OCI-LY1 (cell line): ENCODE measurements around the gene CIAO1.
"Not testable (repeated sequence)": the region's sequence is repeated elsewhere in the genome, so short reads cannot be mapped to it uniquely, and the experiment has no call there.

Experiments
- H2AFZ ChIP-seq: fragments of 200-600 bp; sonication (generic), shearing (Covaris generic); 2 replicates; pipeline ENCODE4 v1.6.0; 2014; ENCODE audit warnings: antibody characterized with exemption, mild to moderate bottlenecking, low read length
- H3F3A ChIP-seq: fragments of 200-600 bp; sonication (generic), shearing (Covaris generic); 2 replicates; pipeline ENCODE4 v1.6.0; 2014; ENCODE audit warnings: mild to moderate bottlenecking, antibody characterized with exemption, low read length, moderate library complexity; ENCODE audit not compliant: insufficient read depth
- H3K27ac ChIP-seq: fragments of 200-600 bp; sonication (generic); 2 replicates; pipeline ENCODE4 v1.5.1; 2014; ENCODE audit warnings: low read length, mixed run types, mild to moderate bottlenecking, low read depth; ENCODE audit not compliant: poor library complexity, severe bottlenecking
- H3K27me3 ChIP-seq: fragments of 200-600 bp; sonication (generic); 2 replicates; pipeline ENCODE4 v1.6.0; 2014; ENCODE audit warnings: antibody characterized with exemption, mild to moderate bottlenecking, low read length, moderate library complexity; ENCODE audit not compliant: insufficient read depth
- H3K36me3 ChIP-seq: fragments of 200-600 bp; sonication (generic); 2 replicates; pipeline ENCODE4 v1.6.1; 2014; ENCODE audit warnings: mild to moderate bottlenecking, antibody characterized with exemption, low read length, moderate library complexity, mixed read lengths; ENCODE audit not compliant: insufficient read depth
- H3K4me1 ChIP-seq: fragments of 200-600 bp; sonication (generic); 2 replicates; pipeline ENCODE4 v1.5.1; 2014; ENCODE audit warnings: mild to moderate bottlenecking, low read length, moderate library complexity; ENCODE audit not compliant: insufficient read depth, severe bottlenecking
- H3K4me2 ChIP-seq: fragments of 200-600 bp; sonication (generic), shearing (Covaris generic); 2 replicates; pipeline ENCODE4 v1.6.1; 2014; ENCODE audit warnings: low read length
- H3K4me3 ChIP-seq: fragments of 200-600 bp; sonication (generic); 2 replicates; pipeline ENCODE4 v1.5.1; 2014; ENCODE audit warnings: low read length, low read depth, mild to moderate bottlenecking, mixed read lengths; ENCODE audit not compliant: poor library complexity, severe bottlenecking
- H3K79me2 ChIP-seq: fragments of 200-600 bp; shearing (Covaris generic); 2 replicates; pipeline ENCODE4 v1.6.1; 2016; ENCODE audit warnings: mixed run types, low read length, mixed read lengths; ENCODE audit not compliant: insufficient read depth
- H3K9ac ChIP-seq: fragments of 200-600 bp; sonication (generic), shearing (Covaris generic); 2 replicates; pipeline ENCODE4 v1.6.1; 2014; ENCODE audit warnings: mild to moderate bottlenecking, low read length, mixed read lengths
- H3K9me2 ChIP-seq: fragments of 200-600 bp; sonication (generic), shearing (Covaris generic); 2 replicates; pipeline ENCODE4 v1.6.1; 2014; ENCODE audit warnings: low read depth, mild to moderate bottlenecking, low read length, mixed read lengths
- H3K9me3 ChIP-seq: fragments of 200-600 bp; shearing (Covaris generic); 2 replicates; pipeline ENCODE4 v1.6.1; 2014; ENCODE audit warnings: low read length, mixed read lengths
- H4K20me1 ChIP-seq: fragments of 200-600 bp; sonication (generic), shearing (Covaris generic); 2 replicates; pipeline ENCODE4 v1.6.0; 2016; ENCODE audit warnings: mild to moderate bottlenecking, low read length; ENCODE audit not compliant: insufficient read depth
- EZH2 ChIP-seq: fragments of 200-600 bp; sonication (generic), shearing (Covaris generic); IDR thresholded peaks from 2 replicates; pipeline ENCODE4 v1.8.0; 2017; ENCODE audit warnings: borderline replicate concordance, mixed run types, mild to moderate bottlenecking, antibody characterized with exemption, low read length, moderate library complexity, mixed read lengths
- TF ChIP-seq, protein P1 (sequence below): fragments of 200-600 bp; sonication (generic), shearing (Covaris generic); IDR thresholded peaks from 2 replicates; pipeline ENCODE4 v1.5.1; 2017; ENCODE audit warnings: mild to moderate bottlenecking, antibody characterized with exemption, low read length, moderate library complexity, mixed read lengths

CIAO1 gene

DNA sequence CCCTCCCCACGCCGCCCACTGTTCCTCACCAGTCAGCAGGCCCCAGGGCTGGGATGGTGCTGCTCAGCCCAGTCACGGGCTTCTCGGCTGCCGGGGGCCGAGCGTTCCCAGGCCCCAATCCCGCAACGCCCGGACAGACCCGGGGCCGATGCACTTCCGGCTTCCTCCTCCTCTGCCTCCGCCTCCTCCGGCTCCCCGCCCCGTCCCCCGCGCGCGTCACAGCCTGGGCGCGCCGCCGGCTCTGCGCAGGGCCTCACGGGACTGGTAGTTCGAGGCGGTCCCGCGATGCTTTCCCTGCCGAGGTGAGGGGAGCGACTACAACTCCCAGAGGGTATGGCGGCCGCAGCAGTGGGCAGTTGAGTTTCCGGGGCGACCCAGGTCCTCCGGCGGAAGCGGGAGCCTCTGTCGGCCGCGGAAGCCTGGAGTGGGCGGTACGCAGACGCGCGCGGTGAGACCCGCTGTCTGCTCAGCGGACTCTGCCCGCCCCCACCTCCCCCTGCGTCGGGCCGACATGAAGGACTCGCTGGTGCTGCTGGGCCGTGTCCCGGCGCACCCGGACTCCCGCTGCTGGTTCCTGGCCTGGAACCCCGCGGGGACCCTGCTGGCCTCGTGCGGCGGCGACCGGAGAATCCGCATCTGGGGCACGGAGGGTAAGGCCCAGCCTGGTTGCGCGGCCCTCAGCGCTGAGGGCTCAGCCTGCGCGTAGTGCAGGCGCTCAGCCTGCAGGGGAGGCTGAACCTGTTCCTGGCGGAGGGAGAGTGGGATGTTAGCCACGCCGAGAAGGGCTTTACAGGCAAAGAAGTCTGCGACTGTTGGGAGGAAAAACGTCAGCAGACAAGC, at the start of gene CIAO1, which contains the start of gene TMEM127:
TSS of gene CIAO1 (plus strand) at position 386 of the 840 bp plus-strand sequence. CDS start at position 512, 126 bp downstream.
TSS of gene TMEM127 (minus strand) at position 158 of the 840 bp plus-strand sequence. CDS start 616 bp downstream, outside the sequence.
- Histone ChIP-seq H2AFZ (no peak within 1 kb of the TSS), H3K36me3 (peaks cover 32% of the 10 kb centered on the region), H3K9me3 (no peaks in the 10 kb centered on the region), H3K4me3 (peak within 1 kb of the TSS; percentile 71), H4K20me1 (no peaks in the 10 kb centered on the region), H3K4me1 (peaks cover 28% of the 10 kb centered on the region), H3K27ac (peak within 1 kb of the TSS; percentile 47), H3F3A (no peaks in the 10 kb centered on the region), H3K79me2 (peaks cover 10% of the 10 kb centered on the region; the same call in 1 of the 2 replicates), H3K9ac (peak within 1 kb of the TSS; percentile 74), H3K9me2 (no peaks in the 10 kb centered on the region), H3K27me3 (no peaks in the 10 kb centered on the region), H3K4me2 (peak within 1 kb of the TSS; percentile 92)
- TF ChIP-seq, protein P1, sequence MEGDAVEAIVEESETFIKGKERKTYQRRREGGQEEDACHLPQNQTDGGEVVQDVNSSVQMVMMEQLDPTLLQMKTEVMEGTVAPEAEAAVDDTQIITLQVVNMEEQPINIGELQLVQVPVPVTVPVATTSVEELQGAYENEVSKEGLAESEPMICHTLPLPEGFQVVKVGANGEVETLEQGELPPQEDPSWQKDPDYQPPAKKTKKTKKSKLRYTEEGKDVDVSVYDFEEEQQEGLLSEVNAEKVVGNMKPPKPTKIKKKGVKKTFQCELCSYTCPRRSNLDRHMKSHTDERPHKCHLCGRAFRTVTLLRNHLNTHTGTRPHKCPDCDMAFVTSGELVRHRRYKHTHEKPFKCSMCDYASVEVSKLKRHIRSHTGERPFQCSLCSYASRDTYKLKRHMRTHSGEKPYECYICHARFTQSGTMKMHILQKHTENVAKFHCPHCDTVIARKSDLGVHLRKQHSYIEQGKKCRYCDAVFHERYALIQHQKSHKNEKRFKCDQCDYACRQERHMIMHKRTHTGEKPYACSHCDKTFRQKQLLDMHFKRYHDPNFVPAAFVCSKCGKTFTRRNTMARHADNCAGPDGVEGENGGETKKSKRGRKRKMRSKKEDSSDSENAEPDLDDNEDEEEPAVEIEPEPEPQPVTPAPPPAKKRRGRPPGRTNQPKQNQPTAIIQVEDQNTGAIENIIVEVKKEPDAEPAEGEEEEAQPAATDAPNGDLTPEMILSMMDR: peak; percentile 42; the same call in 1 of the 2 replicates
- no peak for TF ChIP-seq EZH2

DNA sequence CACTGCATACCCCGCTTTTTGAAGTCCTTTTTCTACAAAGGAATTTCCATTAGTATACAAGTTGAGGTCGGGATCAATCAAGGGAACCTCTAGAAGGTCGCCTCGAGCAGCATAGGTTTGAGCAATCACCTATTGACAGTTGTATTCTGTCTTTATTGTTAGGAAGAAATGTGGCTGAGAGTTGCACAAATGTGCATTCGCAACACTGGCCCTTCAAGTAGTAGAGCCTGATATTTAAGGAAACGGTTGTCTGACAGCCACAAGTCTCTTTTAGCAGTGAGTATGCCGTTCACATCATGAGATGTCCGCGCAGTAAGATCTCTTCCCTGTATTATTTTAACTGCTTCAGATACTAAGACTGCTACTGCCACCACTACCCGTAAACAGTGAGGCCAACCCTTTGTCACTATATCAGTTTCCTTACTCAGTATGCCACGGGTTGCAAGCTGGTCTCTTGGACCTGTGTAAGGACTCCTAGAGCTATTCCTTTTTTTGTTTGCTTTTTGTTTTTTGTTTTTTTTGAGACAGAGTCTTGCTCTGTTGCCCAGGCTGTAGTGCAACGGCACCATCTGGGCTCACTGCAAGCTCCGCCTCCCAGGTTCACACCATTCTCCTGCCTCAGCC, 47.4 kb upstream of the CIAO1 start:
- no peaks in the 10 kb centered on the region for H3K79me2 ChIP-seq
- no peak overlapping the region for H3K4me3 ChIP-seq
- no peak overlapping the region for H3K4me2 ChIP-seq
- H3K27ac ChIP-seq: peak overlapping the region; percentile 23
- H3K9me3 ChIP-seq: no peaks in the 10 kb centered on the region
- H4K20me1 ChIP-seq: no peaks in the 10 kb centered on the region
- no peak overlapping the region for H2AFZ ChIP-seq
- H3K36me3 ChIP-seq: no peaks in the 10 kb centered on the region
- H3F3A ChIP-seq: no peaks in the 10 kb centered on the region
- H3K9me2 ChIP-seq: no peaks in the 10 kb centered on the region
- peaks cover 20% of the 10 kb centered on the region for H3K4me1 ChIP-seq
- no peak overlapping the region for H3K9ac ChIP-seq
- TF ChIP-seq, protein P1: no peak
- no peak for TF ChIP-seq EZH2
- H3K27me3 ChIP-seq: no peaks in the 10 kb centered on the region

DNA sequence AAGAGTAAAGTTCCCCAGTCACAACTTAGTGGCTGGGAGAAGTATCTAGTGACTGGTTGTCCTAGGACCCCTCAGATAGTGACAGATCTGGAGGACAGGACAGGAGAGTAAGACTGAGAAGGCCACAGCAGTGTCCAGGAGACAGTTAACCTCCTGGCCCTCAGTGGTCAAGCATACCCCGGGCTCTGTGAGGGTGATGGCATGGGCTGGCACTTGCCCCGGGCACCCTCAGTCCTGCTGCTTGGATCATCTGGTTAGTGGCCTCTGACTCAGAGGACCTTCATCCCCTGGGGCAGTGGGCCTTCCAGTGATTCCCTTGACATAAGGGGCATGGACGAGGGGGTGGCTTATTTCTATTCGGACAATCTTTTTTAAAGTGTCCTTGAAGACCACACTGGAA, 46.1 kb upstream of the CIAO1 start:
- H3K9ac ChIP-seq, H2AFZ ChIP-seq, H4K20me1 ChIP-seq, H3K4me3 ChIP-seq, H3K9me2 ChIP-seq, H3K79me2 ChIP-seq, H3K9me3 ChIP-seq, H3K27me3 ChIP-seq, H3F3A ChIP-seq, H3K36me3 ChIP-seq, H3K4me2 ChIP-seq: not testable (repeated sequence)
- Histone ChIP-seq H3K27ac (peak overlapping the region; percentile 60), H3K4me1 (peaks cover 26% of the 10 kb centered on the region)

DNA sequence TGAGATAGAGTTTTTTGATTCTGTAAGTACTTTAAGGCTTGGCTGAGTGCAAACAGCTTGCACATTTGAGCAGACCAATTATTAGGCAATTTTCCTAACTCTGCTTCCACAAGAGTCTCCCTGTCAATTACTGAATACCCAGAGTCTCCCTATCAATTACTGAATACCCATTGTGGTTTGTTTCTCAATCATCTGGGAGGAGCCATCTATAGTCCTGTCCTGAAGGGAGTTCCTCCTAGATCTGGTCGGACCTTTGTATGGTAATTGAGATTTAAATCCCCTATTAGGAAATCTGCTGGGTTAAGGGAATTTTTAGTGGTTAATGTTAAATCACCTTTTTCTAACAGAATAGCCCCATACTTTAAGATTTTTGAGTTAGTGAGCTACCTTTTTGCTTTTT, 44.9 kb upstream of the CIAO1 start:
- not testable (repeated sequence) for H3K9ac ChIP-seq, H3K27me3 ChIP-seq, H2AFZ ChIP-seq, H3F3A ChIP-seq, H4K20me1 ChIP-seq, H3K36me3 ChIP-seq, H3K4me2 ChIP-seq, H3K9me3 ChIP-seq, H3K4me3 ChIP-seq, H3K79me2 ChIP-seq, H3K9me2 ChIP-seq
- peaks cover 26% of the 10 kb centered on the region for H3K4me1 ChIP-seq
- H3K27ac ChIP-seq: peak overlapping the region; percentile 36
